GM12878 (cell line): ENCODE measurements around the gene GK.

Source experiments
- BRCA1 ChIP-seq: IDR thresholded peaks from 2 replicates; pipeline ENCODE4 v1.6.1; 2011; ENCODE audit warnings: low read depth, low read length, improper control_type of control experiment
- FOS ChIP-seq: IDR thresholded peaks from 3 replicates; pipeline ENCODE4 v1.6.1; 2011; ENCODE audit warnings: borderline replicate concordance; ENCODE audit not compliant: insufficient read length; ENCODE audit errors: extremely low read depth
- HDGF ChIP-seq: fragments of 450-650 bp; IDR thresholded peaks from 2 replicates; pipeline ENCODE4 v1.6.1; 2016; ENCODE audit warnings: antibody characterized with exemption
- JUNB ChIP-seq: IDR thresholded peaks from 2 replicates; pipeline ENCODE4 v1.6.1; 2016; ENCODE audit warnings: antibody characterized with exemption, mild to moderate bottlenecking
- POLR2A ChIP-seq: IDR thresholded peaks from 2 replicates; pipeline ENCODE4 v1.6.1; 2011; ENCODE audit warnings: low read depth, mild to moderate bottlenecking, low read length
- TF ChIP-seq, protein P1 (sequence below), 3 experiments: IDR thresholded peaks in 2 of 3; conservative IDR thresholded peaks in 1 of 3; 2 replicates each; pipeline ENCODE4 v1.5.1; 2011; ENCODE audit warnings: low read depth in 3 of 3, low read length in 3 of 3, mild to moderate bottlenecking in 3 of 3, control low read depth in 2 of 3, moderate library complexity in 2 of 3, inconsistent platforms in 1 of 3, mixed read lengths in 1 of 3; ENCODE audit not compliant: control insufficient read depth in 2 of 3, insufficient read depth in 1 of 3; ENCODE audit errors: extremely low read depth in 1 of 3
- TF ChIP-seq, protein P2 (sequence below): IDR thresholded peaks from 2 replicates; pipeline ENCODE4 v1.6.1; 2011; ENCODE audit warnings: borderline replicate concordance, low read depth, mild to moderate bottlenecking, moderate library complexity, low read length; ENCODE audit not compliant: insufficient read depth, poor library complexity, severe bottlenecking

DNA sequence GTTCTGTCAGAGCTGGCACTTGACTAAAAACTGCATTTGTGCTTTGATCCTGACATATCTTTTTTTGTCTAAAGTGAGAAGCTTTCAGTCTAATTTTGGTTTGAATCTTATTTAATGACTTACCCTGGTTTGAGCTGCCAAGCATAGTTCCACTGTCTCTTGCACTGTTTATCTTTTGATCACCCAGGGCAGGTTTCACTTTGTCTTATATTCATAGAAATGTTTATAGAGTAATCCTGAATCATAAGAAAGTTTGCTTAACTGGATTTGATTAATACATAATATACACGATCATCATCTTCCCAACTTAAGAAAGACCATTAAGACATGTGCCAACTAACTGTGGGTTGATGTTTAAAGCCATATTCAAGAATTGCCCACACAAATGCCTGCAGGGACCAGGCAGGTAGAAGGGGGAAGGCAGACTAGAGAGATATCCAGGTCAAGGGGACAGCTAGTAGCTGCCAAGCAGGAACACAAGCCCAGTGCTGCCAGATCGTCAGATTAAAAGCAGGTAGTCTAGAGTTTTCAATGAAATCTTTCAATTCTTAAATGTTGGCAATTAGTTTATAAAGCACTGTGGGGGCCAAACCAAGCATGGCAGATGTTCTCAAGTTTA, 1.9 kb downstream of the GK start:
- TF ChIP-seq, protein P1, sequence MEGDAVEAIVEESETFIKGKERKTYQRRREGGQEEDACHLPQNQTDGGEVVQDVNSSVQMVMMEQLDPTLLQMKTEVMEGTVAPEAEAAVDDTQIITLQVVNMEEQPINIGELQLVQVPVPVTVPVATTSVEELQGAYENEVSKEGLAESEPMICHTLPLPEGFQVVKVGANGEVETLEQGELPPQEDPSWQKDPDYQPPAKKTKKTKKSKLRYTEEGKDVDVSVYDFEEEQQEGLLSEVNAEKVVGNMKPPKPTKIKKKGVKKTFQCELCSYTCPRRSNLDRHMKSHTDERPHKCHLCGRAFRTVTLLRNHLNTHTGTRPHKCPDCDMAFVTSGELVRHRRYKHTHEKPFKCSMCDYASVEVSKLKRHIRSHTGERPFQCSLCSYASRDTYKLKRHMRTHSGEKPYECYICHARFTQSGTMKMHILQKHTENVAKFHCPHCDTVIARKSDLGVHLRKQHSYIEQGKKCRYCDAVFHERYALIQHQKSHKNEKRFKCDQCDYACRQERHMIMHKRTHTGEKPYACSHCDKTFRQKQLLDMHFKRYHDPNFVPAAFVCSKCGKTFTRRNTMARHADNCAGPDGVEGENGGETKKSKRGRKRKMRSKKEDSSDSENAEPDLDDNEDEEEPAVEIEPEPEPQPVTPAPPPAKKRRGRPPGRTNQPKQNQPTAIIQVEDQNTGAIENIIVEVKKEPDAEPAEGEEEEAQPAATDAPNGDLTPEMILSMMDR (IDR thresholded peaks at IDR 0.05 in 2 of 3, conservative IDR thresholded peaks at IDR 0.05 in 1 of 3; ENCODE audit: control insufficient read depth in 2 of 3, extremely low read depth in 1 of 3, insufficient read depth in 1 of 3, low read depth in 3 of 3, low read length in 3 of 3) = no peak
- no peak for TF ChIP-seq JUNB
- no peak for TF ChIP-seq BRCA1
- no peak for TF ChIP-seq POLR2A
- TF ChIP-seq HDGF = no peak
- no peak for TF ChIP-seq FOS
- TF ChIP-seq, protein P2, sequence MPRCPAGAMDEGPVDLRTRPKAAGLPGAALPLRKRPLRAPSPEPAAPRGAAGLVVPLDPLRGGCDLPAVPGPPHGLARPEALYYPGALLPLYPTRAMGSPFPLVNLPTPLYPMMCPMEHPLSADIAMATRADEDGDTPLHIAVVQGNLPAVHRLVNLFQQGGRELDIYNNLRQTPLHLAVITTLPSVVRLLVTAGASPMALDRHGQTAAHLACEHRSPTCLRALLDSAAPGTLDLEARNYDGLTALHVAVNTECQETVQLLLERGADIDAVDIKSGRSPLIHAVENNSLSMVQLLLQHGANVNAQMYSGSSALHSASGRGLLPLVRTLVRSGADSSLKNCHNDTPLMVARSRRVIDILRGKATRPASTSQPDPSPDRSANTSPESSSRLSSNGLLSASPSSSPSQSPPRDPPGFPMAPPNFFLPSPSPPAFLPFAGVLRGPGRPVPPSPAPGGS = no peak
